GM23338 (cell line): Measurements from ENCODE around the gene ZNF311. TPM values are rescaled to one million over a fixed set of nuclear protein-coding genes. Genes with fewer than 3 reads are reported as not detected.

ENCODE experiments used
- ATAC-seq: fragments of 200-7000 bp; cut with Tn5 transposase; 3 replicates; pipeline ENCODE4 v1.9.1; 2020
- DNase-seq: peaks from one replicate; pipeline ENCODE4 v3.0.0-alpha.2; 2015; ENCODE audit warnings: low spot score
- H2AFZ ChIP-seq: fragments of 200-600 bp; sonication (generic); 2 replicates; pipeline ENCODE4 v1.8.0; 2016; ENCODE audit warnings: antibody characterized with exemption, mild to moderate bottlenecking, moderate library complexity
- H3F3A ChIP-seq: fragments of 200-600 bp; sonication (generic); replicated peaks from 2 replicates; pipeline ENCODE4 v1.8.0; 2017; ENCODE audit warnings: antibody characterized with exemption, mixed run types, low read depth
- H3K27ac ChIP-seq: fragments of 200-600 bp; sonication (generic); 2 replicates; pipeline ENCODE4 v1.6.1; 2016; ENCODE audit warnings: low read depth
- H3K27me3 ChIP-seq: fragments of 200-600 bp; sonication (generic); 2 replicates; pipeline ENCODE4 v1.8.0; 2016; ENCODE audit warnings: mild to moderate bottlenecking, mixed run types, moderate library complexity; ENCODE audit not compliant: insufficient read depth
- H3K36me3 ChIP-seq: fragments of 200-600 bp; sonication (generic); 2 replicates; pipeline ENCODE4 v1.8.0; 2016; ENCODE audit warnings: mild to moderate bottlenecking; ENCODE audit not compliant: insufficient read depth
- H3K4me1 ChIP-seq: fragments of 200-600 bp; sonication (generic); 2 replicates; pipeline ENCODE4 v1.8.0; 2016; ENCODE audit warnings: mild to moderate bottlenecking, moderate library complexity; ENCODE audit not compliant: insufficient read depth
- H3K4me2 ChIP-seq: fragments of 200-600 bp; sonication (generic); 2 replicates; pipeline ENCODE4 v1.7.1; 2017; ENCODE audit warnings: mixed run types
- H3K4me3 ChIP-seq: fragments of 200-600 bp; sonication (generic); 2 replicates; pipeline ENCODE4 v1.6.1; 2016; ENCODE audit warnings: mixed run types
- H3K79me2 ChIP-seq: fragments of 200-600 bp; sonication (generic); replicated peaks from 2 replicates; pipeline ENCODE4 v1.8.0; 2017; ENCODE audit warnings: mild to moderate bottlenecking; ENCODE audit not compliant: insufficient read depth
- H3K9me2 ChIP-seq: fragments of 200-600 bp; sonication (generic); 2 replicates; pipeline ENCODE4 v1.8.0; 2017; ENCODE audit not compliant: insufficient read depth
- H4K20me1 ChIP-seq: fragments of 200-600 bp; sonication (generic); replicated peaks from 2 replicates; pipeline ENCODE4 v1.8.0; 2017; ENCODE audit warnings: mild to moderate bottlenecking; ENCODE audit not compliant: insufficient read depth
- H3K27ac Mint-ChIP-seq: 2 replicates; pipeline ENCODE4 v1.8.0; 2020; ENCODE audit warnings: inconsistent platforms, mild to moderate bottlenecking, moderate library complexity, mixed read lengths
- H3K27me3 Mint-ChIP-seq: 3 replicates; pipeline ENCODE4 v1.8.0; 2022; ENCODE audit warnings: low read depth, mild to moderate bottlenecking, moderate library complexity, mixed read lengths, inconsistent platforms; ENCODE audit not compliant: insufficient read depth, poor library complexity
- H3K36me3 Mint-ChIP-seq: 3 replicates; pipeline ENCODE4 v1.8.0; 2021; ENCODE audit warnings: low read depth, mild to moderate bottlenecking, inconsistent platforms, moderate library complexity, mixed read lengths
- H3K4me1 Mint-ChIP-seq: 3 replicates; pipeline ENCODE4 v1.8.0; 2020; ENCODE audit warnings: mild to moderate bottlenecking, inconsistent platforms, mixed read lengths
- H3K4me3 Mint-ChIP-seq: 3 replicates; pipeline ENCODE4 v1.8.0; 2021; ENCODE audit warnings: moderate library complexity, mild to moderate bottlenecking, inconsistent platforms, mixed read lengths
- H3K9me3 Mint-ChIP-seq: 3 replicates; pipeline ENCODE4 v1.8.0; 2020; ENCODE audit warnings: moderate library complexity, mild to moderate bottlenecking, inconsistent platforms, mixed read lengths
- CTCF ChIP-seq, 2 experiments: fragments of 200-600 bp in 1 of 2; sonication (generic) in 1 of 2; conservative IDR thresholded peaks; 2 replicates each; pipeline versions ENCODE4 v1.5.1 to v1.6.1; 2016 to 2017; ENCODE audit warnings: antibody characterized with exemption in 2 of 2, low read depth in 2 of 2, mild to moderate bottlenecking in 2 of 2, moderate library complexity in 1 of 2
- ETS1 ChIP-seq: IDR thresholded peaks from 2 replicates; pipeline ENCODE4 v1.6.1; 2016; ENCODE audit warnings: antibody characterized with exemption
- EZH2phosphoT487 ChIP-seq: fragments of 200-600 bp; sonication (generic); IDR thresholded peaks from one replicate; pipeline ENCODE4 v1.8.1; 2018; ENCODE audit warnings: antibody characterized with exemption; ENCODE audit not compliant: unreplicated experiment
- JUNB ChIP-seq: IDR thresholded peaks from one replicate; pipeline ENCODE4 v1.6.1; 2016; ENCODE audit warnings: antibody characterized with exemption; ENCODE audit not compliant: unreplicated experiment
- NANOG ChIP-seq: IDR thresholded peaks from 2 replicates; pipeline ENCODE4 v1.6.1; 2016; ENCODE audit warnings: antibody characterized with exemption, borderline replicate concordance
- POLR2AphosphoS5 ChIP-seq: IDR thresholded peaks from 2 replicates; pipeline ENCODE4 v1.6.1; 2016; ENCODE audit warnings: antibody characterized with exemption, low read depth
- REST ChIP-seq: IDR thresholded peaks from one replicate; pipeline ENCODE4 v1.6.1; 2018; ENCODE audit warnings: antibody characterized with exemption; ENCODE audit not compliant: unreplicated experiment
- STAT1 ChIP-seq: IDR thresholded peaks from one replicate; pipeline ENCODE4 v1.6.1; 2016; ENCODE audit warnings: antibody characterized with exemption; ENCODE audit not compliant: unreplicated experiment
- ZNF114 ChIP-seq: fragments of 250-450 bp; sonication (Bioruptor Pico); IDR thresholded peaks from 2 replicates; pipeline ENCODE4 v1.5.0; 2020; ENCODE audit warnings: mild to moderate bottlenecking, moderate library complexity
- polyA plus RNA-seq: library from polyadenylated mRNA; unstranded; fragments of >200 nt; fragmentation: Nextera tagmentation; extraction: Ambion mirVana; gene quantifications from 2 replicates; pipeline ENCODE4 v1.2.1, GENCODE V29; 2016
- total RNA-seq: library from RNA; depleted of rRNA; stranded (reverse); fragments of >200 nt; shearing (Covaris generic); gene quantifications from 2 replicates; pipeline ENCODE4 v1.2.3, GENCODE V29; 2014
- TF ChIP-seq, protein P1 (sequence below): fragments of 250-450 bp; sonication (Bioruptor Pico); IDR thresholded peaks from 2 replicates; pipeline ENCODE4 v1.5.0; 2020; ENCODE audit warnings: mild to moderate bottlenecking, moderate library complexity

The ZNF311 gene
- total and polyA plus RNA-seq, 2 experiments from 2014 or later, result 1.5 to 1.8 TPM

GRCh38 chr6:29051680-29052079, 46.6 kb upstream of the ZNF311 start:
- Histone ChIP-seq H4K20me1 (no peaks in the 10 kb centered on the region), H3K4me3 (no peak overlapping the region), H3K27me3 (no peaks in the 10 kb centered on the region), H3K36me3 (no peaks in the 10 kb centered on the region), H3K4me1 (no peaks in the 10 kb centered on the region), H3F3A (no peaks in the 10 kb centered on the region), H3K27ac (no peak overlapping the region), H2AFZ (no peak overlapping the region), H3K9me2 (no peaks in the 10 kb centered on the region), H3K79me2 (no peaks in the 10 kb centered on the region), H3K4me2 (no peak overlapping the region)
- H3K27me3 Mint-ChIP-seq, result peaks cover 2% of the 10 kb centered on the region
- H3K27ac Mint-ChIP-seq, result no peak overlapping the region
- H3K36me3 Mint-ChIP-seq, result no peaks in the 10 kb centered on the region
- no peaks in the 10 kb centered on the region for H3K9me3 Mint-ChIP-seq
- H3K4me3 Mint-ChIP-seq, result no peak overlapping the region
- ATAC-seq, result no peak
- TF ChIP-seq EZH2phosphoT487 (no peak), ETS1 (no peak), REST (no peak), POLR2AphosphoS5 (no peak), CTCF (conservative IDR thresholded peaks at IDR 0.05; ENCODE audit: low read depth in 2 of 2) (no peak), JUNB (no peak), NANOG (no peak), ZNF114 (CRISPR knock-in tag) (no peak), STAT1 (no peak)
- TF ChIP-seq, protein P1, sequence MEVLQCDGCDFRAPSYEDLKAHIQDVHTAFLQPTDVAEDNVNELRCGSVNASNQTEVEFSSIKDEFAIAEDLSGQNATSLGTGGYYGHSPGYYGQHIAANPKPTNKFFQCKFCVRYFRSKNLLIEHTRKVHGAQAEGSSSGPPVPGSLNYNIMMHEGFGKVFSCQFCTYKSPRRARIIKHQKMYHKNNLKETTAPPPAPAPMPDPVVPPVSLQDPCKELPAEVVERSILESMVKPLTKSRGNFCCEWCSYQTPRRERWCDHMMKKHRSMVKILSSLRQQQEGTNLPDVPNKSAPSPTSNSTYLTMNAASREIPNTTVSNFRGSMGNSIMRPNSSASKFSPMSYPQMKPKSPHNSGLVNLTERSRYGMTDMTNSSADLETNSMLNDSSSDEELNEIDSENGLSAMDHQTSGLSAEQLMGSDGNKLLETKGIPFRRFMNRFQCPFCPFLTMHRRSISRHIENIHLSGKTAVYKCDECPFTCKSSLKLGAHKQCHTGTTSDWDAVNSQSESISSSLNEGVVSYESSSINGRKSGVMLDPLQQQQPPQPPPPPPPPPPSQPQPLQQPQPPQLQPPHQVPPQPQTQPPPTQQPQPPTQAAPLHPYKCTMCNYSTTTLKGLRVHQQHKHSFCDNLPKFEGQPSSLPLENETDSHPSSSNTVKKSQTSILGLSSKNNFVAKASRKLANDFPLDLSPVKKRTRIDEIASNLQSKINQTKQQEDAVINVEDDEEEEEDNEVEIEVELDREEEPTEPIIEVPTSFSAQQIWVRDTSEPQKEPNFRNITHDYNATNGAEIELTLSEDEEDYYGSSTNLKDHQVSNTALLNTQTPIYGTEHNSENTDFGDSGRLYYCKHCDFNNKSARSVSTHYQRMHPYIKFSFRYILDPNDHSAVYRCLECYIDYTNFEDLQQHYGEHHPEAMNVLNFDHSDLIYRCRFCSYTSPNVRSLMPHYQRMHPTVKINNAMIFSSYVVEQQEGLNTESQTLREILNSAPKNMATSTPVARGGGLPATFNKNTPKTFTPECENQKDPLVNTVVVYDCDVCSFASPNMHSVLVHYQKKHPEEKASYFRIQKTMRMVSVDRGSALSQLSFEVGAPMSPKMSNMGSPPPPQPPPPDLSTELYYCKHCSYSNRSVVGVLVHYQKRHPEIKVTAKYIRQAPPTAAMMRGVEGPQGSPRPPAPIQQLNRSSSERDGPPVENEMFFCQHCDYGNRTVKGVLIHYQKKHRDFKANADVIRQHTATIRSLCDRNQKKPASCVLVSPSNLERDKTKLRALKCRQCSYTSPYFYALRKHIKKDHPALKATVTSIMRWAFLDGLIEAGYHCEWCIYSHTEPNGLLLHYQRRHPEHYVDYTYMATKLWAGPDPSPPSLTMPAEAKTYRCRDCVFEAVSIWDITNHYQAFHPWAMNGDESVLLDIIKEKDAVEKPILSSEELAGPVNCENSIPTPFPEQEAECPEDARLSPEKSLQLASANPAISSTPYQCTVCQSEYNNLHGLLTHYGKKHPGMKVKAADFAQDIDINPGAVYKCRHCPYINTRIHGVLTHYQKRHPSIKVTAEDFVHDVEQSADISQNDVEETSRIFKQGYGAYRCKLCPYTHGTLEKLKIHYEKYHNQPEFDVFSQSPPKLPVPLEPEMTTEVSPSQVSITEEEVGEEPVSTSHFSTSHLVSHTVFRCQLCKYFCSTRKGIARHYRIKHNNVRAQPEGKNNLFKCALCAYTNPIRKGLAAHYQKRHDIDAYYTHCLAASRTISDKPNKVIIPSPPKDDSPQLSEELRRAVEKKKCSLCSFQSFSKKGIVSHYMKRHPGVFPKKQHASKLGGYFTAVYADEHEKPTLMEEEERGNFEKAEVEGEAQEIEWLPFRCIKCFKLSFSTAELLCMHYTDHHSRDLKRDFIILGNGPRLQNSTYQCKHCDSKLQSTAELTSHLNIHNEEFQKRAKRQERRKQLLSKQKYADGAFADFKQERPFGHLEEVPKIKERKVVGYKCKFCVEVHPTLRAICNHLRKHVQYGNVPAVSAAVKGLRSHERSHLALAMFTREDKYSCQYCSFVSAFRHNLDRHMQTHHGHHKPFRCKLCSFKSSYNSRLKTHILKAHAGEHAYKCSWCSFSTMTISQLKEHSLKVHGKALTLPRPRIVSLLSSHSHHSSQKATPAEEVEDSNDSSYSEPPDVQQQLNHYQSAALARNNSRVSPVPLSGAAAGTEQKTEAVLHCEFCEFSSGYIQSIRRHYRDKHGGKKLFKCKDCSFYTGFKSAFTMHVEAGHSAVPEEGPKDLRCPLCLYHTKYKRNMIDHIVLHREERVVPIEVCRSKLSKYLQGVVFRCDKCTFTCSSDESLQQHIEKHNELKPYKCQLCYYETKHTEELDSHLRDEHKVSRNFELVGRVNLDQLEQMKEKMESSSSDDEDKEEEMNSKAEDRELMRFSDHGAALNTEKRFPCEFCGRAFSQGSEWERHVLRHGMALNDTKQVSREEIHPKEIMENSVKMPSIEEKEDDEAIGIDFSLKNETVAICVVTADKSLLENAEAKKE (CRISPR knock-in tag), result no peak
- DNase-seq, result no peak
- no peaks in the 10 kb centered on the region for H3K4me1 Mint-ChIP-seq
